GM23338 (cell line): ENCODE data around the gene SH3GLB1. TPM values are rescaled to one million over a fixed set of nuclear protein-coding genes. Genes with fewer than 3 reads are reported as not detected.
"Not testable (repeated sequence)": the region's sequence is repeated elsewhere in the genome, so short reads cannot be mapped to it uniquely, and the experiment has no call there.

Experiments used
- ATAC-seq: fragments of 200-7000 bp; cut with Tn5 transposase; 3 replicates; pipeline ENCODE4 v1.9.1; 2020
- DNase-seq: peaks from one replicate; pipeline ENCODE4 v3.0.0-alpha.2; 2015; ENCODE audit warnings: low spot score
- H2AFZ ChIP-seq: fragments of 200-600 bp; sonication (generic); 2 replicates; pipeline ENCODE4 v1.8.0; 2016; ENCODE audit warnings: antibody characterized with exemption, mild to moderate bottlenecking, moderate library complexity
- H3F3A ChIP-seq: fragments of 200-600 bp; sonication (generic); replicated peaks from 2 replicates; pipeline ENCODE4 v1.8.0; 2017; ENCODE audit warnings: antibody characterized with exemption, mixed run types, low read depth
- H3K27ac ChIP-seq: fragments of 200-600 bp; sonication (generic); 2 replicates; pipeline ENCODE4 v1.6.1; 2016; ENCODE audit warnings: low read depth
- H3K27me3 ChIP-seq: fragments of 200-600 bp; sonication (generic); 2 replicates; pipeline ENCODE4 v1.8.0; 2016; ENCODE audit warnings: mild to moderate bottlenecking, mixed run types, moderate library complexity; ENCODE audit not compliant: insufficient read depth
- H3K36me3 ChIP-seq: fragments of 200-600 bp; sonication (generic); 2 replicates; pipeline ENCODE4 v1.8.0; 2016; ENCODE audit warnings: mild to moderate bottlenecking; ENCODE audit not compliant: insufficient read depth
- H3K4me1 ChIP-seq: fragments of 200-600 bp; sonication (generic); 2 replicates; pipeline ENCODE4 v1.8.0; 2016; ENCODE audit warnings: mild to moderate bottlenecking, moderate library complexity; ENCODE audit not compliant: insufficient read depth
- H3K4me2 ChIP-seq: fragments of 200-600 bp; sonication (generic); 2 replicates; pipeline ENCODE4 v1.7.1; 2017; ENCODE audit warnings: mixed run types
- H3K4me3 ChIP-seq: fragments of 200-600 bp; sonication (generic); 2 replicates; pipeline ENCODE4 v1.6.1; 2016; ENCODE audit warnings: mixed run types
- H3K79me2 ChIP-seq: fragments of 200-600 bp; sonication (generic); replicated peaks from 2 replicates; pipeline ENCODE4 v1.8.0; 2017; ENCODE audit warnings: mild to moderate bottlenecking; ENCODE audit not compliant: insufficient read depth
- H3K9me2 ChIP-seq: fragments of 200-600 bp; sonication (generic); 2 replicates; pipeline ENCODE4 v1.8.0; 2017; ENCODE audit not compliant: insufficient read depth
- H4K20me1 ChIP-seq: fragments of 200-600 bp; sonication (generic); replicated peaks from 2 replicates; pipeline ENCODE4 v1.8.0; 2017; ENCODE audit warnings: mild to moderate bottlenecking; ENCODE audit not compliant: insufficient read depth
- H3K27ac Mint-ChIP-seq: 2 replicates; pipeline ENCODE4 v1.8.0; 2020; ENCODE audit warnings: inconsistent platforms, mild to moderate bottlenecking, moderate library complexity, mixed read lengths
- H3K27me3 Mint-ChIP-seq: 3 replicates; pipeline ENCODE4 v1.8.0; 2022; ENCODE audit warnings: low read depth, mild to moderate bottlenecking, moderate library complexity, mixed read lengths, inconsistent platforms; ENCODE audit not compliant: insufficient read depth, poor library complexity
- H3K36me3 Mint-ChIP-seq: 3 replicates; pipeline ENCODE4 v1.8.0; 2021; ENCODE audit warnings: low read depth, mild to moderate bottlenecking, inconsistent platforms, moderate library complexity, mixed read lengths
- H3K4me1 Mint-ChIP-seq: 3 replicates; pipeline ENCODE4 v1.8.0; 2020; ENCODE audit warnings: mild to moderate bottlenecking, inconsistent platforms, mixed read lengths
- H3K4me3 Mint-ChIP-seq: 3 replicates; pipeline ENCODE4 v1.8.0; 2021; ENCODE audit warnings: moderate library complexity, mild to moderate bottlenecking, inconsistent platforms, mixed read lengths
- H3K9me3 Mint-ChIP-seq: 3 replicates; pipeline ENCODE4 v1.8.0; 2020; ENCODE audit warnings: moderate library complexity, mild to moderate bottlenecking, inconsistent platforms, mixed read lengths
- CREB1 ChIP-seq: fragments of 250-450 bp; sonication (Bioruptor Pico); IDR thresholded peaks from 2 replicates; pipeline ENCODE4 v1.5.0; 2020; ENCODE audit warnings: low read depth, mild to moderate bottlenecking, moderate library complexity
- EZH2phosphoT487 ChIP-seq: fragments of 200-600 bp; sonication (generic); IDR thresholded peaks from one replicate; pipeline ENCODE4 v1.8.1; 2018; ENCODE audit warnings: antibody characterized with exemption; ENCODE audit not compliant: unreplicated experiment
- JUNB ChIP-seq: IDR thresholded peaks from one replicate; pipeline ENCODE4 v1.6.1; 2016; ENCODE audit warnings: antibody characterized with exemption; ENCODE audit not compliant: unreplicated experiment
- NANOG ChIP-seq: IDR thresholded peaks from 2 replicates; pipeline ENCODE4 v1.6.1; 2016; ENCODE audit warnings: antibody characterized with exemption, borderline replicate concordance
- STAT1 ChIP-seq: IDR thresholded peaks from one replicate; pipeline ENCODE4 v1.6.1; 2016; ENCODE audit warnings: antibody characterized with exemption; ENCODE audit not compliant: unreplicated experiment
- ZNF114 ChIP-seq: fragments of 250-450 bp; sonication (Bioruptor Pico); IDR thresholded peaks from 2 replicates; pipeline ENCODE4 v1.5.0; 2020; ENCODE audit warnings: mild to moderate bottlenecking, moderate library complexity
- polyA plus RNA-seq: library from polyadenylated mRNA; unstranded; fragments of >200 nt; fragmentation: Nextera tagmentation; extraction: Ambion mirVana; gene quantifications from 2 replicates; pipeline ENCODE4 v1.2.1, GENCODE V29; 2016
- total RNA-seq: library from RNA; depleted of rRNA; stranded (reverse); fragments of >200 nt; shearing (Covaris generic); gene quantifications from 2 replicates; pipeline ENCODE4 v1.2.3, GENCODE V29; 2014
- TF ChIP-seq, protein P1 (sequence below), 2 experiments: fragments of 200-600 bp in 1 of 2; sonication (generic) in 1 of 2; conservative IDR thresholded peaks; 2 replicates each; pipeline versions ENCODE4 v1.5.1 to v1.6.1; 2016 to 2017; ENCODE audit warnings: antibody characterized with exemption in 2 of 2, low read depth in 2 of 2, mild to moderate bottlenecking in 2 of 2, moderate library complexity in 1 of 2
- TF ChIP-seq, protein P2 (sequence below): IDR thresholded peaks from 2 replicates; pipeline ENCODE4 v1.6.1; 2016; ENCODE audit warnings: antibody characterized with exemption
- TF ChIP-seq, protein P3 (sequence below): fragments of 250-450 bp; sonication (Bioruptor Pico); IDR thresholded peaks from 2 replicates; pipeline ENCODE4 v1.5.0; 2020; ENCODE audit warnings: mild to moderate bottlenecking, moderate library complexity
- TF ChIP-seq, protein P4 (sequence below): IDR thresholded peaks from one replicate; pipeline ENCODE4 v1.6.1; 2018; ENCODE audit warnings: antibody characterized with exemption; ENCODE audit not compliant: unreplicated experiment

Gene SH3GLB1
- total and polyA plus RNA-seq, 2 experiments from 2014 or later = 21.4 to 29.4 TPM

- H3K4me3 Mint-ChIP-seq, H3K27me3 ChIP-seq, H3K4me1 Mint-ChIP-seq, H3K79me2 ChIP-seq, H2AFZ ChIP-seq, H3F3A ChIP-seq, H3K36me3 ChIP-seq, H3K4me3 ChIP-seq, H3K27ac ChIP-seq, H3K36me3 Mint-ChIP-seq, H3K4me2 ChIP-seq, H3K27ac Mint-ChIP-seq, ATAC-seq, H3K27me3 Mint-ChIP-seq, DNase-seq, H3K9me2 ChIP-seq, H4K20me1 ChIP-seq, H3K4me1 ChIP-seq: not testable (repeated sequence)
- H3K9me3 Mint-ChIP-seq = peaks cover 19% of the 10 kb centered on the region
Observed at GRCh38 chr1:86658381-86658780, 46.0 kb upstream of the SH3GLB1 start.

GRCh38 chr1:86666368-86666767 lies 38.0 kb upstream of the SH3GLB1 start:
- Histone ChIP-seq H4K20me1 (no peaks in the 10 kb centered on the region), H3K36me3 (no peaks in the 10 kb centered on the region), H3K4me1 (no peaks in the 10 kb centered on the region), H3K27ac (no peak overlapping the region), H3K79me2 (no peaks in the 10 kb centered on the region), H3F3A (no peaks in the 10 kb centered on the region), H2AFZ (no peak overlapping the region), H3K4me2 (no peak overlapping the region), H3K9me2 (no peaks in the 10 kb centered on the region), H3K27me3 (no peaks in the 10 kb centered on the region), H3K4me3 (no peak overlapping the region)
- Mint-ChIP-seq H3K27me3 (no peaks in the 10 kb centered on the region), H3K27ac (no peak overlapping the region), H3K4me1 (no peaks in the 10 kb centered on the region), H3K4me3 (no peak overlapping the region), H3K36me3 (no peaks in the 10 kb centered on the region), H3K9me3 (peaks cover 5% of the 10 kb centered on the region; the same call in 2 of the 3 replicates)
- ATAC-seq = no peak
- DNase-seq = no peak
- TF ChIP-seq, protein P1, sequence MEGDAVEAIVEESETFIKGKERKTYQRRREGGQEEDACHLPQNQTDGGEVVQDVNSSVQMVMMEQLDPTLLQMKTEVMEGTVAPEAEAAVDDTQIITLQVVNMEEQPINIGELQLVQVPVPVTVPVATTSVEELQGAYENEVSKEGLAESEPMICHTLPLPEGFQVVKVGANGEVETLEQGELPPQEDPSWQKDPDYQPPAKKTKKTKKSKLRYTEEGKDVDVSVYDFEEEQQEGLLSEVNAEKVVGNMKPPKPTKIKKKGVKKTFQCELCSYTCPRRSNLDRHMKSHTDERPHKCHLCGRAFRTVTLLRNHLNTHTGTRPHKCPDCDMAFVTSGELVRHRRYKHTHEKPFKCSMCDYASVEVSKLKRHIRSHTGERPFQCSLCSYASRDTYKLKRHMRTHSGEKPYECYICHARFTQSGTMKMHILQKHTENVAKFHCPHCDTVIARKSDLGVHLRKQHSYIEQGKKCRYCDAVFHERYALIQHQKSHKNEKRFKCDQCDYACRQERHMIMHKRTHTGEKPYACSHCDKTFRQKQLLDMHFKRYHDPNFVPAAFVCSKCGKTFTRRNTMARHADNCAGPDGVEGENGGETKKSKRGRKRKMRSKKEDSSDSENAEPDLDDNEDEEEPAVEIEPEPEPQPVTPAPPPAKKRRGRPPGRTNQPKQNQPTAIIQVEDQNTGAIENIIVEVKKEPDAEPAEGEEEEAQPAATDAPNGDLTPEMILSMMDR (conservative IDR thresholded peaks at IDR 0.05; ENCODE audit: low read depth in 2 of 2) = no peak
- TF ChIP-seq, protein P2, sequence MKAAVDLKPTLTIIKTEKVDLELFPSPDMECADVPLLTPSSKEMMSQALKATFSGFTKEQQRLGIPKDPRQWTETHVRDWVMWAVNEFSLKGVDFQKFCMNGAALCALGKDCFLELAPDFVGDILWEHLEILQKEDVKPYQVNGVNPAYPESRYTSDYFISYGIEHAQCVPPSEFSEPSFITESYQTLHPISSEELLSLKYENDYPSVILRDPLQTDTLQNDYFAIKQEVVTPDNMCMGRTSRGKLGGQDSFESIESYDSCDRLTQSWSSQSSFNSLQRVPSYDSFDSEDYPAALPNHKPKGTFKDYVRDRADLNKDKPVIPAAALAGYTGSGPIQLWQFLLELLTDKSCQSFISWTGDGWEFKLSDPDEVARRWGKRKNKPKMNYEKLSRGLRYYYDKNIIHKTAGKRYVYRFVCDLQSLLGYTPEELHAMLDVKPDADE = no peak
- TF ChIP-seq, protein P3, sequence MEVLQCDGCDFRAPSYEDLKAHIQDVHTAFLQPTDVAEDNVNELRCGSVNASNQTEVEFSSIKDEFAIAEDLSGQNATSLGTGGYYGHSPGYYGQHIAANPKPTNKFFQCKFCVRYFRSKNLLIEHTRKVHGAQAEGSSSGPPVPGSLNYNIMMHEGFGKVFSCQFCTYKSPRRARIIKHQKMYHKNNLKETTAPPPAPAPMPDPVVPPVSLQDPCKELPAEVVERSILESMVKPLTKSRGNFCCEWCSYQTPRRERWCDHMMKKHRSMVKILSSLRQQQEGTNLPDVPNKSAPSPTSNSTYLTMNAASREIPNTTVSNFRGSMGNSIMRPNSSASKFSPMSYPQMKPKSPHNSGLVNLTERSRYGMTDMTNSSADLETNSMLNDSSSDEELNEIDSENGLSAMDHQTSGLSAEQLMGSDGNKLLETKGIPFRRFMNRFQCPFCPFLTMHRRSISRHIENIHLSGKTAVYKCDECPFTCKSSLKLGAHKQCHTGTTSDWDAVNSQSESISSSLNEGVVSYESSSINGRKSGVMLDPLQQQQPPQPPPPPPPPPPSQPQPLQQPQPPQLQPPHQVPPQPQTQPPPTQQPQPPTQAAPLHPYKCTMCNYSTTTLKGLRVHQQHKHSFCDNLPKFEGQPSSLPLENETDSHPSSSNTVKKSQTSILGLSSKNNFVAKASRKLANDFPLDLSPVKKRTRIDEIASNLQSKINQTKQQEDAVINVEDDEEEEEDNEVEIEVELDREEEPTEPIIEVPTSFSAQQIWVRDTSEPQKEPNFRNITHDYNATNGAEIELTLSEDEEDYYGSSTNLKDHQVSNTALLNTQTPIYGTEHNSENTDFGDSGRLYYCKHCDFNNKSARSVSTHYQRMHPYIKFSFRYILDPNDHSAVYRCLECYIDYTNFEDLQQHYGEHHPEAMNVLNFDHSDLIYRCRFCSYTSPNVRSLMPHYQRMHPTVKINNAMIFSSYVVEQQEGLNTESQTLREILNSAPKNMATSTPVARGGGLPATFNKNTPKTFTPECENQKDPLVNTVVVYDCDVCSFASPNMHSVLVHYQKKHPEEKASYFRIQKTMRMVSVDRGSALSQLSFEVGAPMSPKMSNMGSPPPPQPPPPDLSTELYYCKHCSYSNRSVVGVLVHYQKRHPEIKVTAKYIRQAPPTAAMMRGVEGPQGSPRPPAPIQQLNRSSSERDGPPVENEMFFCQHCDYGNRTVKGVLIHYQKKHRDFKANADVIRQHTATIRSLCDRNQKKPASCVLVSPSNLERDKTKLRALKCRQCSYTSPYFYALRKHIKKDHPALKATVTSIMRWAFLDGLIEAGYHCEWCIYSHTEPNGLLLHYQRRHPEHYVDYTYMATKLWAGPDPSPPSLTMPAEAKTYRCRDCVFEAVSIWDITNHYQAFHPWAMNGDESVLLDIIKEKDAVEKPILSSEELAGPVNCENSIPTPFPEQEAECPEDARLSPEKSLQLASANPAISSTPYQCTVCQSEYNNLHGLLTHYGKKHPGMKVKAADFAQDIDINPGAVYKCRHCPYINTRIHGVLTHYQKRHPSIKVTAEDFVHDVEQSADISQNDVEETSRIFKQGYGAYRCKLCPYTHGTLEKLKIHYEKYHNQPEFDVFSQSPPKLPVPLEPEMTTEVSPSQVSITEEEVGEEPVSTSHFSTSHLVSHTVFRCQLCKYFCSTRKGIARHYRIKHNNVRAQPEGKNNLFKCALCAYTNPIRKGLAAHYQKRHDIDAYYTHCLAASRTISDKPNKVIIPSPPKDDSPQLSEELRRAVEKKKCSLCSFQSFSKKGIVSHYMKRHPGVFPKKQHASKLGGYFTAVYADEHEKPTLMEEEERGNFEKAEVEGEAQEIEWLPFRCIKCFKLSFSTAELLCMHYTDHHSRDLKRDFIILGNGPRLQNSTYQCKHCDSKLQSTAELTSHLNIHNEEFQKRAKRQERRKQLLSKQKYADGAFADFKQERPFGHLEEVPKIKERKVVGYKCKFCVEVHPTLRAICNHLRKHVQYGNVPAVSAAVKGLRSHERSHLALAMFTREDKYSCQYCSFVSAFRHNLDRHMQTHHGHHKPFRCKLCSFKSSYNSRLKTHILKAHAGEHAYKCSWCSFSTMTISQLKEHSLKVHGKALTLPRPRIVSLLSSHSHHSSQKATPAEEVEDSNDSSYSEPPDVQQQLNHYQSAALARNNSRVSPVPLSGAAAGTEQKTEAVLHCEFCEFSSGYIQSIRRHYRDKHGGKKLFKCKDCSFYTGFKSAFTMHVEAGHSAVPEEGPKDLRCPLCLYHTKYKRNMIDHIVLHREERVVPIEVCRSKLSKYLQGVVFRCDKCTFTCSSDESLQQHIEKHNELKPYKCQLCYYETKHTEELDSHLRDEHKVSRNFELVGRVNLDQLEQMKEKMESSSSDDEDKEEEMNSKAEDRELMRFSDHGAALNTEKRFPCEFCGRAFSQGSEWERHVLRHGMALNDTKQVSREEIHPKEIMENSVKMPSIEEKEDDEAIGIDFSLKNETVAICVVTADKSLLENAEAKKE (CRISPR knock-in tag) = no peak
- no peak for TF ChIP-seq ZNF114
- TF ChIP-seq JUNB = no peak
- TF ChIP-seq CREB1 = no peak
- no peak for TF ChIP-seq STAT1
- TF ChIP-seq NANOG = no peak
- no peak for TF ChIP-seq EZH2phosphoT487
- TF ChIP-seq, protein P4, sequence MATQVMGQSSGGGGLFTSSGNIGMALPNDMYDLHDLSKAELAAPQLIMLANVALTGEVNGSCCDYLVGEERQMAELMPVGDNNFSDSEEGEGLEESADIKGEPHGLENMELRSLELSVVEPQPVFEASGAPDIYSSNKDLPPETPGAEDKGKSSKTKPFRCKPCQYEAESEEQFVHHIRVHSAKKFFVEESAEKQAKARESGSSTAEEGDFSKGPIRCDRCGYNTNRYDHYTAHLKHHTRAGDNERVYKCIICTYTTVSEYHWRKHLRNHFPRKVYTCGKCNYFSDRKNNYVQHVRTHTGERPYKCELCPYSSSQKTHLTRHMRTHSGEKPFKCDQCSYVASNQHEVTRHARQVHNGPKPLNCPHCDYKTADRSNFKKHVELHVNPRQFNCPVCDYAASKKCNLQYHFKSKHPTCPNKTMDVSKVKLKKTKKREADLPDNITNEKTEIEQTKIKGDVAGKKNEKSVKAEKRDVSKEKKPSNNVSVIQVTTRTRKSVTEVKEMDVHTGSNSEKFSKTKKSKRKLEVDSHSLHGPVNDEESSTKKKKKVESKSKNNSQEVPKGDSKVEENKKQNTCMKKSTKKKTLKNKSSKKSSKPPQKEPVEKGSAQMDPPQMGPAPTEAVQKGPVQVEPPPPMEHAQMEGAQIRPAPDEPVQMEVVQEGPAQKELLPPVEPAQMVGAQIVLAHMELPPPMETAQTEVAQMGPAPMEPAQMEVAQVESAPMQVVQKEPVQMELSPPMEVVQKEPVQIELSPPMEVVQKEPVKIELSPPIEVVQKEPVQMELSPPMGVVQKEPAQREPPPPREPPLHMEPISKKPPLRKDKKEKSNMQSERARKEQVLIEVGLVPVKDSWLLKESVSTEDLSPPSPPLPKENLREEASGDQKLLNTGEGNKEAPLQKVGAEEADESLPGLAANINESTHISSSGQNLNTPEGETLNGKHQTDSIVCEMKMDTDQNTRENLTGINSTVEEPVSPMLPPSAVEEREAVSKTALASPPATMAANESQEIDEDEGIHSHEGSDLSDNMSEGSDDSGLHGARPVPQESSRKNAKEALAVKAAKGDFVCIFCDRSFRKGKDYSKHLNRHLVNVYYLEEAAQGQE = no peak
